ENCODE measurements around the gene ATP8A2. TPM values are rescaled to one million over a fixed set of nuclear protein-coding genes. Genes with fewer than 3 reads are reported as not detected.

ATP8A2 gene
- total RNA-seq, 5 donors from 2014 or later (not counting 1 experiment from before 2014, with no cell fraction given) = 0.39 to 0.85 (median 0.73) TPM

DNA sequence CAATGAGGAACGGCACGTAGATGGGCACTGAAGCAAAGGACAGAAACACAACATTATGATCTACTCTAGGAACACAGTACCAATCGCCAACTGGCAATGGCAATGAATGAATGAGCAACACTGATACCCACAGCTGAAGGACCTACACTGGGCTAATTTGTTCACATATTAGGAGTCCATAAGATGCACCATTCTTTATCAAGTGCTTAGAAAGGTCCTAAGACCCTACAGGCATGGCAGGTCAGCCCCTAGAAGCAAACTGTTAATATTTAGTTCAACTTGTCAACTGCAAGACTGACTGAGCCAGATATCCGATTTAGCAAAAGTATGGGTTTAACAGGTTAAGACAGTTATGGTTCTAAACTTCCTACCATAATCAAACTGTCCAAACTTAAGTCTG is 675.3 kb downstream of the ATP8A2 start:
- H3K36me3 Mint-ChIP-seq = no peaks in the 10 kb centered on the region
- WGBS (ENCODE audit: insufficient coverage) = 100% methylated on average over 3 of the region's 4 CpGs
- no peak overlapping the region for H3K4me3 Mint-ChIP-seq
- Histone ChIP-seq H3K9me3 (no peaks in the 10 kb centered on the region), H3K27me3 (replicated peaks in 1 of 2; ENCODE audit: control insufficient read depth in 2 of 2, extremely low read depth in 1 of 2, insufficient read depth in 2 of 2, low read length in 1 of 2) (peaks cover 7 to 39% of the 10 kb centered on the region in 2 experiments), H3K27ac (ENCODE audit: low read length) (no peak overlapping the region), H3K36me3 (ENCODE audit: control insufficient read depth in 2 of 2, extremely low read depth in 1 of 2, insufficient read depth in 1 of 2, low read length in 1 of 2) (no peaks in the 10 kb centered on the region), H3K4me1 (ENCODE audit: control insufficient read depth in 1 of 2, extremely low read depth in 1 of 2, insufficient read depth in 2 of 2, low read length in 2 of 2) (peaks cover 17 to 28% of the 10 kb centered on the region in 2 experiments), H3K4me3 (ENCODE audit: control insufficient read depth in 1 of 2, extremely low read depth in 1 of 2, low read length in 1 of 2) (no peak overlapping the region)
- H3K9me3 Mint-ChIP-seq = no peaks in the 10 kb centered on the region
- peaks cover 19 to 26% (median 22%) of the 10 kb centered on the region in 3 donors for H3K4me1 Mint-ChIP-seq
- CTCF ChIA-PET = no interaction called here
- ATAC-seq (replicated peaks in 1 of 4) = no peak
- no peak for DNase-seq
- POLR2A ChIA-PET = no interaction called here
- peaks cover 5 to 22% of the 10 kb centered on the region in 2 donors for H3K27me3 Mint-ChIP-seq
- H3K27ac Mint-ChIP-seq = no peak overlapping the region

DNA sequence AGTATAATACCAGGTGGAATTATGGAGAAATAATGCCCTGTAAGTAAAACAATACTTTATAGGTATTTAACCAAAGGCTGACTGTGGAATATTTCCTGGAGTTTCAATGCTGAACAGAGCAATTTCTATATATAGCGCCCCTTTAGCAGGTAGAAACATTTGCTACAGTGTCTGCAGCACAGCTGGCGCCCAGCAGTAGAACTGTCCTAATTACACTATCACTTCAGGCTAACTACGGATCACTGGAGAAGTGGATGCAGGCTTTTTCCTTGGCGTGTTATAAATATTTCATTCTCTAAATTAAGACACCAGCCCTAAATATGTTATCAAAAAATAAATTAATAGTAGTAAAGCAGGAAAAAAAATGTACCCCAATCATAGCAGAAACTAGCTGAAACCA is 677.0 kb downstream of the ATP8A2 start:
- no peak overlapping the region for H3K27ac ChIP-seq (ENCODE audit: low read length)
- Mint-ChIP-seq H3K4me3 (peak overlapping the region in 1 of 3 donors; percentile 82), H3K36me3 (no peaks in the 10 kb centered on the region), H3K9me3 (no peaks in the 10 kb centered on the region), H3K27me3 (peaks cover 14 to 32% of the 10 kb centered on the region in 2 donors), H3K4me1 (peaks cover 27 to 35% (median 30%) of the 10 kb centered on the region in 3 donors), H3K27ac (no peak overlapping the region)
- POLR2A ChIA-PET = no interaction called here
- WGBS (ENCODE audit: insufficient coverage) = 50% methylated on average over 1 of the region's 4 CpGs
- H3K4me3 ChIP-seq (ENCODE audit: control insufficient read depth in 1 of 2, extremely low read depth in 1 of 2, low read length in 1 of 2) = no peak overlapping the region
- CTCF ChIA-PET = no interaction called here
- no peak for ATAC-seq (replicated peaks in 1 of 4)
- H3K36me3 ChIP-seq (ENCODE audit: control insufficient read depth in 2 of 2, extremely low read depth in 1 of 2, insufficient read depth in 1 of 2, low read length in 1 of 2) = no peaks in the 10 kb centered on the region
- peaks cover 7 to 44% of the 10 kb centered on the region in 2 experiments for H3K27me3 ChIP-seq (replicated peaks in 1 of 2; ENCODE audit: control insufficient read depth in 2 of 2, extremely low read depth in 1 of 2, insufficient read depth in 2 of 2, low read length in 1 of 2)
- no peaks in the 10 kb centered on the region for H3K9me3 ChIP-seq
- no peak for DNase-seq
- H3K4me1 ChIP-seq (ENCODE audit: control insufficient read depth in 1 of 2, extremely low read depth in 1 of 2, insufficient read depth in 2 of 2, low read length in 2 of 2) = peaks cover 17 to 33% of the 10 kb centered on the region in 2 experiments

DNA sequence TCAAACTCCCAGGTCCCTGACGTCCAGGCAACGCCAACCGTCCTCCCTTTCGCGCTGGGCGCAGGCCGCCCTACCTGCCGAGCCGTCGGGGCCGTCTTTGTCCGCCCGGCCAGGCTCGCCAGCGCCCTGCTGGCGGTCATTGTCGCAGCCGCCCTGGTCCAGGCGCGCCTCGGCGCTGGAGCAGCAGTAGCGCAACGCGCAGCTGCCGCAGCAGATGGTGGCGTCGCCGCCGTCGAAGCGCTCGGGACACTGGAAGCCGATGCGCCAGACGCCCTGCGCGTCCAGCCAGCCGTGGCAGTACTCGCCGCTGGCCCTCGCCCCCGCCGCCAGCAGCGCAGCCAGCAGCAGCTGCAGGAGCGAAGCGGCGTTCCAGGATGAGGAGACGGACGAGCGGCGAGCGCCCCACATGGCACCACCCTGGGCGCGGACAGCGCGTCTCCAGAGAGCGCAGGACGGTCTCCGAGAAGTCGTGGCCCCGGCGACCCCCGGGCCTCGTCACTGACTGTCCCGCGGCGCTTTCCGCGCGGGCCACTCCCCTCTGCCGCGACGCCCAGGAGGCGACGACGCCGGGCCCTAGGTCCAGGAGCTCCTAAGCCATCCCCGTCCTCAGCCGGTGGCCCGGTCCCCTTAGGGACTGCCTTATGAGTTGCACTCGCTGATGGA is 678.9 kb downstream of the ATP8A2 start:
- Histone ChIP-seq H3K9me3 (no peaks in the 10 kb centered on the region), H3K27ac (ENCODE audit: low read length) (no peak overlapping the region), H3K4me1 (ENCODE audit: control insufficient read depth in 1 of 2, extremely low read depth in 1 of 2, insufficient read depth in 2 of 2, low read length in 2 of 2) (peaks cover 7 to 31% of the 10 kb centered on the region in 2 experiments), H3K36me3 (ENCODE audit: control insufficient read depth in 2 of 2, extremely low read depth in 1 of 2, insufficient read depth in 1 of 2, low read length in 1 of 2) (no peaks in the 10 kb centered on the region), H3K27me3 (replicated peaks in 1 of 2; ENCODE audit: control insufficient read depth in 2 of 2, extremely low read depth in 1 of 2, insufficient read depth in 2 of 2, low read length in 1 of 2) (peaks cover 7 to 44% of the 10 kb centered on the region in 2 experiments), H3K4me3 (ENCODE audit: control insufficient read depth in 1 of 2, extremely low read depth in 1 of 2, low read length in 1 of 2) (peak overlapping the region; percentile 37 to 88)
- ATAC-seq (replicated peaks in 1 of 4) (peak in 2 of 4 experiments; percentile 18 to 21), DNase-seq (peak in 9 of 35 experiments; percentile 1 to 26 (median 8))
- Mint-ChIP-seq H3K4me1 (peaks cover 18 to 22% (median 18%) of the 10 kb centered on the region in 3 donors), H3K36me3 (no peaks in the 10 kb centered on the region), H3K9me3 (no peaks in the 10 kb centered on the region), H3K27ac (no peak overlapping the region), H3K27me3 (peaks cover 14 to 32% of the 10 kb centered on the region in 2 donors), H3K4me3 (peak overlapping the region; percentile 43 to 82 (median 66))
- POLR2A ChIA-PET = no interaction called here
- WGBS (ENCODE audit: insufficient coverage) = 9% methylated on average over 81 of the region's 82 CpGs
- CTCF ChIA-PET = interaction anchor here in 1 of 2 donors (0.9 kb wide), 1 partner anchor 444 kb away, joined by 4 read pairs; no protein-coding TSS in a partner anchor

- H3K36me3 Mint-ChIP-seq = no peaks in the 10 kb centered on the region
- WGBS (ENCODE audit: insufficient coverage) = 7% methylated on average over 45 of the region's 45 CpGs
- ATAC-seq (replicated peaks in 1 of 4) (peak; percentile 9 to 21 (median 16)), DNase-seq (peak in 2 of 35 experiments; percentile 2 to 10)
- no peak overlapping the region for H3K27ac ChIP-seq (ENCODE audit: low read length)
- no peaks in the 10 kb centered on the region for H3K9me3 Mint-ChIP-seq
- H3K4me1 Mint-ChIP-seq = peaks cover 16 to 22% (median 16%) of the 10 kb centered on the region in 3 donors
- ChIA-PET CTCF (no interaction called here), POLR2A (no interaction called here)
- peaks cover 14 to 32% of the 10 kb centered on the region in 2 donors for H3K27me3 Mint-ChIP-seq
- H3K36me3 ChIP-seq (ENCODE audit: control insufficient read depth in 2 of 2, extremely low read depth in 1 of 2, insufficient read depth in 1 of 2, low read length in 1 of 2) = no peaks in the 10 kb centered on the region
- peaks cover 7 to 29% of the 10 kb centered on the region in 2 experiments for H3K4me1 ChIP-seq (ENCODE audit: control insufficient read depth in 1 of 2, extremely low read depth in 1 of 2, insufficient read depth in 2 of 2, low read length in 2 of 2)
- peak overlapping the region; percentile 37 to 88 for H3K4me3 ChIP-seq (ENCODE audit: control insufficient read depth in 1 of 2, extremely low read depth in 1 of 2, low read length in 1 of 2)
- H3K4me3 Mint-ChIP-seq = peak overlapping the region; percentile 43 to 82 (median 58)
- no peak overlapping the region for H3K27ac Mint-ChIP-seq
- peaks cover 7 to 44% of the 10 kb centered on the region in 2 experiments for H3K27me3 ChIP-seq (replicated peaks in 1 of 2; ENCODE audit: control insufficient read depth in 2 of 2, extremely low read depth in 1 of 2, insufficient read depth in 2 of 2, low read length in 1 of 2)
- H3K9me3 ChIP-seq = no peaks in the 10 kb centered on the region
These were observed 679.5 kb downstream of the ATP8A2 start for GRCh38 chr13:26051231-26051656.

DNA sequence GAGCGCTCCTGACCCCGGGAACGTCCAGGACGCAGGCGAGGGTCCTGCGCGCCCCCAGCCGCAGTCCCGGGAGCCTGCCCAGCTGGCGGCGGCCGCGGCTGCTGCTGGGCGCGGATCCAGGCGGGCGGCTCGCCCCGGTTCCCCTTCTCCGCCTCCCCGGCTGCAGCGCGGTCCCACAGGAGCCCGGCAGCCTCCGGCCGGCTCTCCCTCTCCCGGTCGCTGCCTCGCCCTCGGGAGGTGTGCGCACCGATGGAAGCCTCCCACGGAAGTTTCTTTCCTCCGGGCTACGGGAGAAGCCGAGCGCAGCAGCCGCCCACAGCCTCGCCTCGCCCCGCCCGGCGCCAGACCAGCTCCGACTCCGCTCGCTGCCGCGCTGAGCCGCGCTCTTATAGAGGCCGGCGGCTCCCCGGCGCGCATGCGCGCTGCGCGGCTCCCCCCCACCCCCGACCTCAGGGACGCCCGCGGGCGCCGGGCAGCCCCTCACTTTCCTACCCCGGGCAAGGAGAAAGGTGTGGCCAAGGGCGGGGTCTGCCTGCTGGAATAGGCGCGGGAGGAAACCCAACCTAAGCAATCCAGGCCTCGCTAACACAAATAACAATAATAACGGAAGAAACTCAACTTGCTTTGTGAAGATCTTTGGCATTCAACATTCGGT is 680.0 kb downstream of the ATP8A2 start, which contains the start of gene SHISA2:
TSS of gene SHISA2 (minus strand) at position 360 of the 655 bp plus-strand sequence. CDS start 1,041 bp downstream, outside the sequence.
- Histone ChIP-seq H3K36me3 (ENCODE audit: control insufficient read depth in 2 of 2, extremely low read depth in 1 of 2, insufficient read depth in 1 of 2, low read length in 1 of 2) (no peaks in the 10 kb centered on the region), H3K27ac (ENCODE audit: low read length) (no peak within 1 kb of the TSS), H3K4me1 (ENCODE audit: control insufficient read depth in 1 of 2, extremely low read depth in 1 of 2, insufficient read depth in 2 of 2, low read length in 2 of 2) (peaks cover 7 to 29% of the 10 kb centered on the region in 2 experiments), H3K27me3 (replicated peaks in 1 of 2; ENCODE audit: control insufficient read depth in 2 of 2, extremely low read depth in 1 of 2, insufficient read depth in 2 of 2, low read length in 1 of 2) (peaks cover 7 to 39% of the 10 kb centered on the region in 2 experiments), H3K4me3 (ENCODE audit: control insufficient read depth in 1 of 2, extremely low read depth in 1 of 2, low read length in 1 of 2) (peak within 1 kb of the TSS; percentile 37 to 88), H3K9me3 (no peaks in the 10 kb centered on the region)
- peaks cover 16 to 22% (median 16%) of the 10 kb centered on the region in 3 donors for H3K4me1 Mint-ChIP-seq
- H3K36me3 Mint-ChIP-seq = no peaks in the 10 kb centered on the region
- peak within 1 kb of the TSS in 1 of 2 donors; percentile 12 for H3K27ac Mint-ChIP-seq
- peaks cover 14 to 34% of the 10 kb centered on the region in 2 donors for H3K27me3 Mint-ChIP-seq
- H3K4me3 Mint-ChIP-seq = peak within 1 kb of the TSS; percentile 60 to 84 (median 63)
- 1% methylated on average over 67 of the region's 72 CpGs for WGBS (ENCODE audit: insufficient coverage)
- CTCF ChIA-PET = no interaction called here
- DNase-seq (peak in 16 of 35 experiments; percentile 7 to 67 (median 34)), ATAC-seq (replicated peaks in 1 of 4) (peak; percentile 81 to 88 (median 83))
- POLR2A ChIA-PET = no interaction called here
- no peaks in the 10 kb centered on the region for H3K9me3 Mint-ChIP-seq

- H3K36me3 ChIP-seq (ENCODE audit: control insufficient read depth in 2 of 2, extremely low read depth in 1 of 2, insufficient read depth in 1 of 2, low read length in 1 of 2) = no peaks in the 10 kb centered on the region
- DNase-seq = no peak
- Mint-ChIP-seq H3K27ac (peak overlapping the region in 1 of 2 donors; percentile 12), H3K36me3 (no peaks in the 10 kb centered on the region), H3K9me3 (no peaks in the 10 kb centered on the region), H3K27me3 (peaks cover 14 to 32% of the 10 kb centered on the region in 2 donors), H3K4me3 (peak overlapping the region; percentile 60 to 84 (median 63)), H3K4me1 (peaks cover 16 to 22% (median 16%) of the 10 kb centered on the region in 3 donors)
- CTCF ChIA-PET = no interaction called here
- peak overlapping the region; percentile 20 to 88 for H3K4me3 ChIP-seq (ENCODE audit: control insufficient read depth in 1 of 2, extremely low read depth in 1 of 2, low read length in 1 of 2)
- H3K27me3 ChIP-seq (replicated peaks in 1 of 2; ENCODE audit: control insufficient read depth in 2 of 2, extremely low read depth in 1 of 2, insufficient read depth in 2 of 2, low read length in 1 of 2) = peaks cover 7 to 38% of the 10 kb centered on the region in 2 experiments
- H3K4me1 ChIP-seq (ENCODE audit: control insufficient read depth in 1 of 2, extremely low read depth in 1 of 2, insufficient read depth in 2 of 2, low read length in 2 of 2) = peaks cover 7 to 29% of the 10 kb centered on the region in 2 experiments
- no peaks in the 10 kb centered on the region for H3K9me3 ChIP-seq
- 56% methylated on average over 8 of the region's 10 CpGs for WGBS (ENCODE audit: insufficient coverage)
- no peak overlapping the region for H3K27ac ChIP-seq (ENCODE audit: low read length)
- POLR2A ChIA-PET = no interaction called here
- ATAC-seq (replicated peaks in 1 of 4) = no peak
These were observed 680.6 kb downstream of the ATP8A2 start for GRCh38 chr13:26052337-26052736.
